GM19193 (cell line): ENCODE data around the gene TMEM220.

ENCODE experiments used
- POLR2A ChIP-seq: IDR thresholded peaks from 4 replicates; pipeline ENCODE4 v1.6.1; 2011; ENCODE audit not compliant: insufficient read depth, insufficient read length; ENCODE audit errors: extremely low read depth

The TMEM220 gene

GRCh38 chr17:10729334-10730193 is at the start of gene TMEM220:
Gene TMEM220 (minus strand): TSS chr17:10730023. CDS start chr17:10729851, 172 bp downstream.
- TF ChIP-seq POLR2A, result peak; percentile 27

GRCh38 chr17:10779609-10780008 is 49.8 kb upstream of the TMEM220 start:
- no peak for TF ChIP-seq POLR2A

GRCh38 chr17:10777890-10778289 is 48.1 kb upstream of the TMEM220 start:
- TF ChIP-seq POLR2A, result no peak

- no peak for TF ChIP-seq POLR2A
These were observed 47.4 kb upstream of the TMEM220 start for GRCh38 chr17:10777131-10777807.

- TF ChIP-seq POLR2A, result no peak
These were observed 46.6 kb upstream of the TMEM220 start for GRCh38 chr17:10776381-10776780.

- TF ChIP-seq POLR2A, result no peak
These were observed 46.0 kb upstream of the TMEM220 start for GRCh38 chr17:10775740-10776356.

GRCh38 chr17:10775058-10775457 is 45.2 kb upstream of the TMEM220 start:
- no peak for TF ChIP-seq POLR2A

GRCh38 chr17:10773391-10773790 is 43.6 kb upstream of the TMEM220 start:
- no peak for TF ChIP-seq POLR2A

- TF ChIP-seq POLR2A, result no peak
These were observed 42.9 kb upstream of the TMEM220 start for GRCh38 chr17:10772425-10773380.

GRCh38 chr17:10771148-10771547 is 41.3 kb upstream of the TMEM220 start:
- TF ChIP-seq POLR2A, result no peak

GRCh38 chr17:10769840-10770239 is 40.0 kb upstream of the TMEM220 start:
- no peak for TF ChIP-seq POLR2A

- TF ChIP-seq POLR2A, result no peak
These were observed 39.0 kb upstream of the TMEM220 start for GRCh38 chr17:10768750-10769251.

GRCh38 chr17:10767232-10767631 is 37.4 kb upstream of the TMEM220 start:
- TF ChIP-seq POLR2A, result no peak

GRCh38 chr17:10762037-10762436 is 32.2 kb upstream of the TMEM220 start:
- TF ChIP-seq POLR2A, result no peak
